CD4-positive, alpha-beta T cell (primary cell): Measurements from ENCODE around the gene ULK4. TPM values are rescaled to one million over a fixed set of nuclear protein-coding genes. Genes with fewer than 3 reads are reported as not detected.

Experiments used
- ATAC-seq: fragments of 200-7000 bp; cut with Tn5 transposase; one replicate; pipeline ENCODE4 v1.10.0; 2022; ENCODE audit warnings: mild to moderate bottlenecking; ENCODE audit not compliant: poor library complexity
- CTCF ChIA-PET: fragments of 350-600 bp; sonication (Branson Sonifier 250); formaldehyde crosslinking; loops from one replicate; lab custom pipeline; 2021; ENCODE audit warnings: antibody characterized with exemption, inconsistent platforms; lab: Charles Lee
- POLR2A ChIA-PET: fragments of 350-600 bp; sonication (Branson Sonifier 250); formaldehyde crosslinking; loops from one replicate; lab custom pipeline; 2021; ENCODE audit warnings: antibody characterized with exemption, inconsistent platforms; lab: Charles Lee
- DNase-seq, 14 experiments: peaks; one replicate each; pipeline ENCODE4 v3.0.0-alpha.2; 2013 to 2020; ENCODE audit warnings: mixed read lengths in 2 of 14
- H3K27ac ChIP-seq, 2 donors: one replicate each; pipeline versions ENCODE4 v1.5.1 to v1.7.0; 2013; ENCODE audit warnings: low read length in 2 of 2, low read depth in 1 of 2, mild to moderate bottlenecking in 1 of 2
- H3K27me3 ChIP-seq, 2 experiments: 1 replicate in 1 of 2; 2 replicates in 1 of 2; pipeline versions ENCODE4 v1.6.1 to v1.7.0; 2013; ENCODE audit warnings: low read length in 2 of 2, control low read depth in 1 of 2, mild to moderate bottlenecking in 1 of 2, moderate library complexity in 1 of 2; ENCODE audit not compliant: insufficient read depth in 2 of 2, control insufficient read depth in 1 of 2
- H3K36me3 ChIP-seq: one replicate; pipeline ENCODE4 v1.6.1; 2013; ENCODE audit warnings: low read length, control low read depth; ENCODE audit not compliant: insufficient read depth
- H3K4me1 ChIP-seq: one replicate; pipeline ENCODE4 v1.6.1; 2013; ENCODE audit warnings: low read length, control low read depth; ENCODE audit not compliant: insufficient read depth
- H3K4me3 ChIP-seq: one replicate; pipeline ENCODE4 v1.5.1; 2013; ENCODE audit warnings: mild to moderate bottlenecking, low read length, moderate library complexity
- H3K9me3 ChIP-seq, 2 experiments: 1 replicate in 1 of 2; 2 replicates in 1 of 2; pipeline versions ENCODE4 v1.6.1 to v1.7.0; 2013; ENCODE audit warnings: low read length in 2 of 2, mild to moderate bottlenecking in 2 of 2, control low read depth in 1 of 2, moderate library complexity in 1 of 2; ENCODE audit not compliant: control insufficient read depth in 1 of 2, insufficient read depth in 1 of 2
- H3K27ac Mint-ChIP-seq: one replicate; pipeline ENCODE4 v1.8.0; 2020; ENCODE audit warnings: mixed read lengths
- H3K27me3 Mint-ChIP-seq: one replicate; pipeline ENCODE4 v1.8.0; 2021; ENCODE audit warnings: mixed read lengths
- H3K36me3 Mint-ChIP-seq: one replicate; pipeline ENCODE4 v1.8.0; 2021; ENCODE audit warnings: low read depth, mixed read lengths
- H3K4me1 Mint-ChIP-seq: one replicate; pipeline ENCODE4 v1.8.0; 2021; ENCODE audit warnings: low read depth, mixed read lengths
- H3K4me3 Mint-ChIP-seq: one replicate; pipeline ENCODE4 v1.8.0; 2020; ENCODE audit warnings: mild to moderate bottlenecking, mixed read lengths
- H3K9me3 Mint-ChIP-seq: one replicate; pipeline ENCODE4 v1.8.0; 2020; ENCODE audit warnings: mixed read lengths
- intact Hi-C, 2 experiments: fragments of 100-400 bp; cut with DNase I in 1 of 2; cut with micrococcal nuclease in 1 of 2; formaldehyde crosslinking; loops; one replicate each; pipeline versions ENCODE4 v1.15.1 to v1.9.0; 2023 to 2025; cut with DNase I, micrococcal nuclease
- total RNA-seq, 174 experiments: library from RNA in 2 of 174; stranded (reverse) in 2 of 174; gene quantifications; one replicate each; pipeline ENCODE4 v1.2.3 and lab custom pipeline; 2021 to 2026
- TF ChIP-seq, protein P1 (sequence below): fragments of 200-600 bp; IDR thresholded peaks from one replicate; pipeline ENCODE4 v1.8.0; 2022; ENCODE audit warnings: antibody characterized with exemption, mild to moderate bottlenecking

ULK4 gene
- total RNA-seq, 2 experiments from 2014 or later = 23.8 to 28.6 TPM

DNA sequence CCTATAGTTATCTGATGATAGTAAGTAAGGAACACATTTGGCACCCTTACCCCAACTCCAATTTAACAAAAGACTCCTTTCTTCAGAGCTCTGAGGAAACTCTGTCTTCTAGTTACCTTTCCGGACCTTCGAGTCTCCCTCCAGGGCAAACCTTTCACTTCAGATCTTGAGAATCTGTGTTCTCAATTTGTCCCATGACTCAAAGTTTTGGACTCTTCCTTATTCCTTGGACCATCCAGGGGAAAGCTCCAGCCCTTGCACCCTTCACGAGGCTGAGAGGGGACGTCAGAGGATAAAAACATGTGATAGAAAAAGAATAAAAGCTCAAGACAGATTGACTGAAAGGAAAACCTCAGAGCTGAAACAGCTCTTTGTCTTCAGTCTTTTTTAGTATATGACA is 685.7 kb downstream of the ULK4 start:
- Mint-ChIP-seq H3K36me3 (no peaks in the 10 kb centered on the region), H3K4me3 (no peak overlapping the region), H3K9me3 (peaks cover 2% of the 10 kb centered on the region), H3K27ac (no peak overlapping the region), H3K27me3 (no peaks in the 10 kb centered on the region), H3K4me1 (no peaks in the 10 kb centered on the region)
- no peak overlapping the region for H3K27ac ChIP-seq
- ChIA-PET POLR2A (no interaction called here), CTCF (interaction anchor here (0.5 kb wide), 1 partner anchor 343 kb away, joined by 3 read pairs; no protein-coding TSS in a partner anchor)
- H3K27me3 ChIP-seq = no peaks in the 10 kb centered on the region
- no peak for ATAC-seq
- H3K9me3 ChIP-seq = peaks cover 9 to 10% of the 10 kb centered on the region in 2 experiments
- H3K4me1 ChIP-seq = no peaks in the 10 kb centered on the region
- TF ChIP-seq, protein P1, sequence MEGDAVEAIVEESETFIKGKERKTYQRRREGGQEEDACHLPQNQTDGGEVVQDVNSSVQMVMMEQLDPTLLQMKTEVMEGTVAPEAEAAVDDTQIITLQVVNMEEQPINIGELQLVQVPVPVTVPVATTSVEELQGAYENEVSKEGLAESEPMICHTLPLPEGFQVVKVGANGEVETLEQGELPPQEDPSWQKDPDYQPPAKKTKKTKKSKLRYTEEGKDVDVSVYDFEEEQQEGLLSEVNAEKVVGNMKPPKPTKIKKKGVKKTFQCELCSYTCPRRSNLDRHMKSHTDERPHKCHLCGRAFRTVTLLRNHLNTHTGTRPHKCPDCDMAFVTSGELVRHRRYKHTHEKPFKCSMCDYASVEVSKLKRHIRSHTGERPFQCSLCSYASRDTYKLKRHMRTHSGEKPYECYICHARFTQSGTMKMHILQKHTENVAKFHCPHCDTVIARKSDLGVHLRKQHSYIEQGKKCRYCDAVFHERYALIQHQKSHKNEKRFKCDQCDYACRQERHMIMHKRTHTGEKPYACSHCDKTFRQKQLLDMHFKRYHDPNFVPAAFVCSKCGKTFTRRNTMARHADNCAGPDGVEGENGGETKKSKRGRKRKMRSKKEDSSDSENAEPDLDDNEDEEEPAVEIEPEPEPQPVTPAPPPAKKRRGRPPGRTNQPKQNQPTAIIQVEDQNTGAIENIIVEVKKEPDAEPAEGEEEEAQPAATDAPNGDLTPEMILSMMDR = no peak
- no peaks in the 10 kb centered on the region for H3K36me3 ChIP-seq
- no peak overlapping the region for H3K4me3 ChIP-seq
- no peak for DNase-seq
- intact Hi-C loops = no loop called here

DNA sequence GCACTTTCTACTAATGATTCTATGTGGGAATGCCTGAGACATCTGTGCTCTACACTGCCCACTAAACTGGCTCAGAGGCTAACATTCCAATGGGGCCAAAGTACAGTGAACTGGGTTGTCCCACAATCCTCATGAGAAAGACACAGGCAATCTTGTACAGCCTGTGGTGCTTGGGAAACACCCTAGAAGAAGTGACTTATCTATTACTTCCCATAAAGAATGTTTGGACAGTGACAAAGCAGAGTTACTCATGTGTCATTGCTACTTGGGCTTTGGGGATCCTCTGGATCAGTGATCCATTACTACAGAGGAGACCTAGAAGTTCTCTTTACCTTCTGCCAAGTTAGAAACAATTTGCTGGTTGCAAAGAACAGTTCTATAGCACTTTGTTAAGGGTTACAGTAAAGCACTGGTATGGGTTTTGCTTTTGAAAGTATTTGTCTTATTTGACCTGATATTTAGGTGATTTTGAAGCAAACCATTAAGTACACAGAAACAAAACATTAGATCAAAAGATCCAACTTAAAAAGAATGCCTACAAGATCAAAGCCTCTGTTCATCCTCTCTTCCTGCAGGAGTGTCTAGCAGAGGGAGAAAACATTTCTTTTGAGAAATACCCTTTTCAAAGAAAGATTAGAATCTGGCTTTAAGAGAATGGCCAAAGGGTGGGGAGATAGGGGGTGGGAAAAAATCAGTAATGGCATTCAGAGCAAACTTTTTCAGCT is 686.8 kb downstream of the ULK4 start:
- Mint-ChIP-seq H3K4me3 (no peak overlapping the region), H3K9me3 (no peaks in the 10 kb centered on the region), H3K4me1 (no peaks in the 10 kb centered on the region), H3K27me3 (no peaks in the 10 kb centered on the region), H3K27ac (no peak overlapping the region), H3K36me3 (no peaks in the 10 kb centered on the region)
- intact Hi-C loops = no loop called here
- peaks cover 9 to 10% of the 10 kb centered on the region in 2 experiments for H3K9me3 ChIP-seq
- ChIA-PET CTCF (no interaction called here), POLR2A (no interaction called here)
- H3K4me1 ChIP-seq = no peaks in the 10 kb centered on the region
- ATAC-seq (no peak), DNase-seq (no peak)
- H3K27me3 ChIP-seq = no peaks in the 10 kb centered on the region
- H3K4me3 ChIP-seq = no peak overlapping the region
- H3K27ac ChIP-seq = no peak overlapping the region
- TF ChIP-seq, protein P1 = no peak
- H3K36me3 ChIP-seq = no peaks in the 10 kb centered on the region

DNA sequence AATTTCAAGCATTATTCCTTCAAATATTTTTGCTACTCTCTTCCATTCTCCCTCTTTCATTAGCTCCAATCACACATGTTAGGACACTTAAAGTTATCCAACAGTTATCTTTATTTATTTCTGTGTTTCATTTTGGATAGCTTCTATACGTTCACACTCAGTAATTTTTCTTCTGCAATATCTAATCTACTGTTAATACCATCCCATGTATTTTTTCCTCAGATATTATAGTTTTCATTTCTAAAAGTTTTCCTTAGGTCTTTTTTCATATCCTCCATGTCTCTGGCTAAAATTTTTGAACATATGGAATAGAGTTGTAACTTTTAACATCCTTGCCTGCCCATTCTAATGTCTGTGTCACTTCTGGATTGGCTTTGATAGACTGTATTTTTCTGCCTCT is 689.2 kb downstream of the ULK4 start:
- Mint-ChIP-seq H3K9me3 (no peaks in the 10 kb centered on the region), H3K4me1 (no peaks in the 10 kb centered on the region), H3K27me3 (no peaks in the 10 kb centered on the region), H3K4me3 (no peak overlapping the region), H3K36me3 (no peaks in the 10 kb centered on the region), H3K27ac (no peak overlapping the region)
- DNase-seq (no peak), ATAC-seq (no peak)
- ChIA-PET POLR2A (no interaction called here), CTCF (no interaction called here)
- Histone ChIP-seq H3K4me3 (no peak overlapping the region), H3K27me3 (no peaks in the 10 kb centered on the region), H3K9me3 (peaks cover 9% of the 10 kb centered on the region in 2 experiments), H3K36me3 (no peaks in the 10 kb centered on the region), H3K4me1 (no peaks in the 10 kb centered on the region), H3K27ac (no peak overlapping the region)
- TF ChIP-seq, protein P1 = no peak
- intact Hi-C loops = no loop called here
